Measurements from ENCODE around the gene COX6B1. TPM values are rescaled to one million over a fixed set of nuclear protein-coding genes. Genes with fewer than 3 reads are reported as not detected.

Gene COX6B1
- total and polyA plus RNA-seq, 12 donors = 1,085 to 5,346 (median 1,407) TPM

- Histone ChIP-seq H3K27me3 (no peaks in the 10 kb centered on the region), H3K36me3 (peaks cover 0 to 100% (median 62%) of the 10 kb centered on the region in 9 donors), H3K4me3 (no peak overlapping the region), H3K4me1 (no peaks in the 10 kb centered on the region), H3K27ac (no peak overlapping the region), H3K9me3 (no peaks in the 10 kb centered on the region)
- intact Hi-C loops (cut with DNase I) = no loop called here
- 87 to 91% methylated on average over 15 of the region's 15 CpGs for WGBS, 2 donors
- TF ChIP-seq CTCF (IDR thresholded peaks at IDR 0.05) = no peak
- peak in 1 of 8 donors; percentile 43 for ATAC-seq
- DNase-seq = no peak
These were observed 10.0 kb downstream of the COX6B1 start for GRCh38 chr19:35657904-35658700.

- no peak for DNase-seq
These were observed 13.8 kb downstream of the COX6B1 start for GRCh38 chr19:35661995-35662340.

GRCh38 chr19:35663981-35664380 is 15.9 kb downstream of the COX6B1 start:
- intact Hi-C loops (cut with DNase I) = no loop called here
- 83 to 89% methylated on average over 3 of the region's 3 CpGs for WGBS, 2 donors

More at GRCh38 chr19:35661995-35662340, 13.8 kb downstream of the COX6B1 start:
- TF ChIP-seq CTCF (IDR thresholded peaks at IDR 0.05) = no peak
- Histone ChIP-seq H3K27me3 (no peaks in the 10 kb centered on the region), H3K27ac (no peak overlapping the region), H3K4me3 (no peak overlapping the region), H3K36me3 (peaks cover 0 to 91% (median 26%) of the 10 kb centered on the region in 9 donors), H3K9me3 (no peaks in the 10 kb centered on the region), H3K4me1 (no peaks in the 10 kb centered on the region)
- intact Hi-C loops (cut with DNase I) = no loop called here
- WGBS, 2 donors = 97 to 99% methylated on average over 6 of the region's 6 CpGs
- no peak for ATAC-seq

GRCh38 chr19:35665157-35665556 is 17.0 kb downstream of the COX6B1 start:
- H3K36me3 ChIP-seq = peaks cover 0 to 59% (median 6%) of the 10 kb centered on the region in 9 donors
- no peak for TF ChIP-seq CTCF (IDR thresholded peaks at IDR 0.05)
- DNase-seq (no peak), ATAC-seq (no peak)
- H3K4me1 ChIP-seq = no peaks in the 10 kb centered on the region
- intact Hi-C loops (cut with DNase I) = no loop called here
- no peaks in the 10 kb centered on the region for H3K9me3 ChIP-seq
- 94 to 96% methylated on average over 24 of the region's 24 CpGs for WGBS, 2 donors
- H3K27ac ChIP-seq = no peak overlapping the region
- H3K4me3 ChIP-seq = no peak overlapping the region
- H3K27me3 ChIP-seq = peaks cover 0 to 5% (median 0%) of the 10 kb centered on the region in 7 donors

More at GRCh38 chr19:35663981-35664380, 15.9 kb downstream of the COX6B1 start:
- no peaks in the 10 kb centered on the region for H3K9me3 ChIP-seq
- no peak overlapping the region for H3K4me3 ChIP-seq
- no peak for TF ChIP-seq CTCF (IDR thresholded peaks at IDR 0.05)
- H3K27ac ChIP-seq = no peak overlapping the region
- ATAC-seq = no peak
- DNase-seq = no peak
- H3K27me3 ChIP-seq = no peaks in the 10 kb centered on the region
- peaks cover 0 to 71% (median 7%) of the 10 kb centered on the region in 9 donors for H3K36me3 ChIP-seq
- no peaks in the 10 kb centered on the region for H3K4me1 ChIP-seq
